Cardiac muscle cell (in vitro differentiated cells and primary cell): ENCODE results near the gene LNX1. TPM values are rescaled to one million over a fixed set of nuclear protein-coding genes. Genes with fewer than 3 reads are reported as not detected.
A peak's percentile ranks its signal among the peaks of the same experiment; 100 is the strongest.

Experiments used
- DNase-seq, 2 donors: peaks; one replicate each; pipeline versions ENCODE4 v3.0.0 to v3.0.0-alpha.2; 2010 to 2017; ENCODE audit warnings: low read depth in 1 of 2, low spot score in 1 of 2
- H3K27ac ChIP-seq: fragments of 200-600 bp; sonication (generic); 2 replicates; pipeline ENCODE4 v1.5.1; 2016
- H3K27me3 ChIP-seq: fragments of 200-600 bp; sonication (generic); 2 replicates; pipeline ENCODE4 v1.6.0; 2016; ENCODE audit warnings: control low read depth
- H3K36me3 ChIP-seq: fragments of 200-600 bp; sonication (generic); 2 replicates; pipeline ENCODE4 v1.5.1; 2016; ENCODE audit warnings: control low read depth
- H3K4me1 ChIP-seq: fragments of 200-600 bp; sonication (generic); 2 replicates; pipeline ENCODE4 v1.8.1; 2017; ENCODE audit warnings: low read depth, mild to moderate bottlenecking, mixed run types
- H3K4me3 ChIP-seq: fragments of 200-600 bp; sonication (generic); 2 replicates; pipeline ENCODE4 v1.5.1; 2016; ENCODE audit warnings: mild to moderate bottlenecking
- H3K9me3 ChIP-seq: fragments of 200-600 bp; sonication (generic); 2 replicates; pipeline ENCODE4 v1.5.1; 2017; ENCODE audit warnings: low read depth, mild to moderate bottlenecking, control low read depth
- polyA plus RNA-seq: library from polyadenylated mRNA; unstranded; fragments of >200 nt; fragmentation: Nextera tagmentation; extraction: Ambion mirVana; gene quantifications from 2 replicates; pipeline ENCODE4 v1.2.1, GENCODE V29; 2016
- total RNA-seq: library from RNA; depleted of rRNA; stranded (reverse); fragments of >200 nt; gene quantifications from 2 replicates; pipeline ENCODE4 v1.2.3, GENCODE V29; 2016
- TF ChIP-seq, protein P1 (sequence below): IDR thresholded peaks from 2 replicates; pipeline ENCODE4 v1.5.1; 2012; ENCODE audit warnings: low read depth, mild to moderate bottlenecking, low read length

The LNX1 gene
- total and polyA plus RNA-seq, 2 experiments from 2014 or later = 1.1 to 2.0 TPM

DNA sequence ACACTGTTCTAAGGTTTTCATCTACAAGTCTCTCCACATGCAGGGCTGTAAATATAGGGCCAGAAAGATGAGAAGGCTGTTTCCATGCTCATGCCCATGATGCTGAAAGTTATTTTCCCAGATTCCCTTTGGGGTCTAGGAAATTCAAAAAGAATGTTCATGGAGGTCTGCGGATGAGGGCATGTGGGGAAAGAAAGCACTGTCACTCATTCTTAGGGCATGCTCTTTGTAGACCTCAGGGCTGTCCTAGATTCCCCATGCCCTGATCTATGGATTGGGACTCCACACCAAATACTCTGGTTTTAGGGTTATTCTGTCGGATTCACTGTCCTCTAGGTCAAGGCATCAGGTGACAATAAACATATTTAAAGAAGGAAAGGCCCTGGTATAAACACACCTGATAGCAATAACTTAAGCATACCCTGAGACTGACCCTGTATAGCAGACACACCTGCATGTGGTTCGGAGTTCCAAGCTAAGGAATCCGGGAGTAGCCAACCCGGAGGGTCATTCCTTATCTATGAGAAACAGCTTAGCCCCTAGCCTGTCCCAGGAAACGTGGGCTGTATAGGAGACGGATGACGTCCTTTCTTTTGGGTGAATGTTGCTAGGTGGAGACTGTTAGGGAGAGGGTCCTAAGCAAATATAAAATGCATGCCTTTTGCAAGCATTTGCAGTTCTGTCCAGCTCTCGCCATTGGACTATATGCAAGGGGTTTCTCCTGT lies 37.6 kb downstream of the LNX1 start:
- Histone ChIP-seq H3K27me3 (no peaks in the 10 kb centered on the region), H3K36me3 (no peaks in the 10 kb centered on the region), H3K27ac (no peak overlapping the region), H3K9me3 (no peaks in the 10 kb centered on the region), H3K4me1 (no peaks in the 10 kb centered on the region), H3K4me3 (no peak overlapping the region)
- no peak for DNase-seq
- TF ChIP-seq, protein P1, sequence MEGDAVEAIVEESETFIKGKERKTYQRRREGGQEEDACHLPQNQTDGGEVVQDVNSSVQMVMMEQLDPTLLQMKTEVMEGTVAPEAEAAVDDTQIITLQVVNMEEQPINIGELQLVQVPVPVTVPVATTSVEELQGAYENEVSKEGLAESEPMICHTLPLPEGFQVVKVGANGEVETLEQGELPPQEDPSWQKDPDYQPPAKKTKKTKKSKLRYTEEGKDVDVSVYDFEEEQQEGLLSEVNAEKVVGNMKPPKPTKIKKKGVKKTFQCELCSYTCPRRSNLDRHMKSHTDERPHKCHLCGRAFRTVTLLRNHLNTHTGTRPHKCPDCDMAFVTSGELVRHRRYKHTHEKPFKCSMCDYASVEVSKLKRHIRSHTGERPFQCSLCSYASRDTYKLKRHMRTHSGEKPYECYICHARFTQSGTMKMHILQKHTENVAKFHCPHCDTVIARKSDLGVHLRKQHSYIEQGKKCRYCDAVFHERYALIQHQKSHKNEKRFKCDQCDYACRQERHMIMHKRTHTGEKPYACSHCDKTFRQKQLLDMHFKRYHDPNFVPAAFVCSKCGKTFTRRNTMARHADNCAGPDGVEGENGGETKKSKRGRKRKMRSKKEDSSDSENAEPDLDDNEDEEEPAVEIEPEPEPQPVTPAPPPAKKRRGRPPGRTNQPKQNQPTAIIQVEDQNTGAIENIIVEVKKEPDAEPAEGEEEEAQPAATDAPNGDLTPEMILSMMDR = no peak

DNA sequence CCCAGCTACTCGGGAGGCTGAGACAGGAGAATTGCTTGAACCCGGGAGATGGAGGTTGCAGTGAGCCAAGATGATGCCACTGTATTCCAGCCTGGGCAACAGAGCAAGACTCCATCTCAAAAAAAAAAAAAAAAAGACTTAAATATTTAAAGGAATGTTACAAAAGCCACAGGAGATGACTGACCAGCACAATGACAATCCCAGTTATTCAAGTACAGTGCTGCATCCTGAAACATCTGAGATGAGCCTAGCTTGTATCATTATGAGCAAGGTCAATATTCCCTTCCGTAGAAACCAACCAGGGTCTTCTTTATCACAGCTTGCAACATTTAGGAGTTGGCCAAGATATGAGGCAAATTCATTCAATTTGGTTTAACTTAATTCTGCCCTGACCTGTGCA lies 38.6 kb downstream of the LNX1 start:
- H3K4me3 ChIP-seq = no peak overlapping the region
- H3K27me3 ChIP-seq = no peaks in the 10 kb centered on the region
- H3K36me3 ChIP-seq = no peaks in the 10 kb centered on the region
- TF ChIP-seq, protein P1 = no peak
- DNase-seq = no peak
- no peaks in the 10 kb centered on the region for H3K9me3 ChIP-seq
- no peaks in the 10 kb centered on the region for H3K4me1 ChIP-seq
- H3K27ac ChIP-seq = no peak overlapping the region

DNA sequence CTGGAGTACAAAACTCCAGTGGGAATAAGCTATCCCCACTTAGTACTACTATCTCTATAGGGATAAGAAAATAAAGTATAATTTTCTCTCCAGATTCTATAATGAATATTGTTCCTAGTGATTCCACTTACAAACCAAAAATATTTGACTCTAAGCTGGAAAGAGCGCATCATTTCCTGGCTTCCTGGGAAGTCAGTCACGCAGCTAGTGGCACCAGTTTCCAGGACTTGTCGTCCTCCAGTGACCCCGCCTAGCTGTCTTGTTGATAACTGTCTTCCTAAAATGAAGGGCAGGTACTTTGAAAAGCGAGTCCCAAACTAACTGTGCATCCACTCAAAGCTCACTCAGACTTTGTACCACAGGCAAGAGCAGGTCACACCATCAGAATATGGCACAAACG lies 39.3 kb downstream of the LNX1 start:
- H3K4me1 ChIP-seq = no peaks in the 10 kb centered on the region
- no peak overlapping the region for H3K27ac ChIP-seq
- DNase-seq = peak in 1 of 2 donors; percentile 12
- no peaks in the 10 kb centered on the region for H3K36me3 ChIP-seq
- no peaks in the 10 kb centered on the region for H3K9me3 ChIP-seq
- H3K4me3 ChIP-seq = no peak overlapping the region
- TF ChIP-seq, protein P1 = no peak
- H3K27me3 ChIP-seq = no peaks in the 10 kb centered on the region

DNA sequence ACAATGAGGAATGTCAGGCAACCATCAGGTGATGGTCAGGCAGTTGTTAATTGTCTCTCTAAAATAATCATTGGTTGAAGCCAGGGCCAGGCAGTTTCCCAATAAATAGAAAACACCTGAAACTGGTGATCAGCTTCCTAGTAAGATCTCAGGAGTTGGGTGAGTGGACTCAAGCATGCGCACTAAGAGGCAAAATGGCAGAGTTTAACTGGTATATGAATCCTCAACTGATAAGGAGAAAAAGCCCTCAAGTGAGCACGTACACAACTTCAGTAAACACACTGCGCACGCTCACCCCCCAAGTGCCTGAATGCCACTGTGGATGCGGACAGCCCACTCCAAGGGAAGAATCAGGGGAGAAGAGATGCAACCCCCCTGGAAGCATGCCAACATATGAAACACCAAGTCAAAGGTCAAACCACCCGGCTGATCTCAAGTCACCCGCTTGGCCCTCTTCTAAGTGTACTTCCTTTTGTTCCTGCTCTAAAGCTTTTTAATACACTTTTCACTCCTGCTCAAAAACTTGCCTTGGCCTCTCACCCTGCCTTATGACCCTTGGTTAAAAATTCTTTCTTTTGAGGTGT lies 39.9 kb downstream of the LNX1 start:
- no peaks in the 10 kb centered on the region for H3K27me3 ChIP-seq
- TF ChIP-seq, protein P1 = no peak
- no peaks in the 10 kb centered on the region for H3K4me1 ChIP-seq
- no peaks in the 10 kb centered on the region for H3K9me3 ChIP-seq
- H3K36me3 ChIP-seq = no peaks in the 10 kb centered on the region
- H3K4me3 ChIP-seq = no peak overlapping the region
- no peak for DNase-seq
- H3K27ac ChIP-seq = no peak overlapping the region

DNA sequence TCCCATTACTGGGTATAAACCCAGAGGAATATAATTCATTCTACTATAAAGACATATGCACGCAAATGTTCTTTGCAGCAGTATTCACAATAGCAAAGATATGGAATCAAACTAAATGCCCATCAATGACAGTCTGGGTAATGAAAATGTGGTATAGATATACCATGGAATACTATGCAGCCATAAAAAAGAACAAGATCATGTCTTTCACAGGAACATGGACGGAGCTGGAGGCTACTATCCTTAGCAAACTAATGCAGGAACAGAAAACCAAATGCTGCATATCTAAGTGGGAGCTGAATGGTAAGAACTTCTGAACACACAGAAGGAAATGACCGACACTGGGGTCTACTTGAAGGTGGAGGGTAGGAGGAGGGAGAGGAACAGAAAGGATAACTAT lies 42.6 kb downstream of the LNX1 start:
- TF ChIP-seq, protein P1 = no peak
- H3K27ac ChIP-seq = no peak overlapping the region
- no peaks in the 10 kb centered on the region for H3K27me3 ChIP-seq

More for the DNA sequence above, 42.6 kb downstream of the LNX1 start:
- no peak for DNase-seq
- Histone ChIP-seq H3K4me1 (no peaks in the 10 kb centered on the region), H3K36me3 (no peaks in the 10 kb centered on the region), H3K4me3 (no peak overlapping the region), H3K9me3 (no peaks in the 10 kb centered on the region)
